Measurements from ENCODE around the gene VIL1. TPM values are rescaled to one million over a fixed set of nuclear protein-coding genes. Genes with fewer than 3 reads are reported as not detected.

Gene VIL1
- total and polyA plus RNA-seq, 9 of the 15 experiments (the other 6 are each of a cell fraction or from before 2014, with no cell fraction given): 0.51 to 2.7 (median 1.2) TPM

GRCh38 chr2:218479595-218479994 is 60.7 kb downstream of the VIL1 start:
- no peak for DNase-seq (ENCODE audit: extremely low read depth in 1 of 4, low spot score in 3 of 4)
- H4K20me1 ChIP-seq (replicated peaks; ENCODE audit: control insufficient read depth, insufficient read depth, low read length): no peaks in the 10 kb centered on the region
- H3K79me2 ChIP-seq (ENCODE audit: control insufficient read depth, insufficient read depth, low read length): no peaks in the 10 kb centered on the region
- H3K36me3 ChIP-seq (ENCODE audit: control insufficient read depth, insufficient read depth, low read length): peaks cover 68% of the 10 kb centered on the region
- BruUV-seq (replicated peaks): no TSS peak
- H3K9ac ChIP-seq (ENCODE audit: insufficient read depth in 1 of 2, low read depth in 2 of 2, low read length in 2 of 2): no peak overlapping the region
- intact Hi-C loops (cut with micrococcal nuclease) (no loop called here), in situ Hi-C loops (cut with MboI) (no loop called here)
- H3K4me3 ChIP-seq: no peak overlapping the region
- H3K9me1 ChIP-seq (ENCODE audit: control insufficient read depth, insufficient read depth, low read length): no peaks in the 10 kb centered on the region
- no peak for FAIRE-seq
- POLR2A ChIA-PET: no interaction called here
- CTCF ChIA-PET (ENCODE audit: low intra/inter-chr PET ratio): no interaction called here
- no peak overlapping the region for H3K4me2 ChIP-seq (ENCODE audit: insufficient read depth, low read length)
- WGBS (ENCODE audit: insufficient coverage, low coverage, missing lambda C conversion rate): 96% methylated on average over 2 of the region's 2 CpGs
- no peak overlapping the region for H2AFZ ChIP-seq (ENCODE audit: low read depth, low read length)
- H3K9me3 ChIP-seq (replicated peaks; ENCODE audit: control insufficient read depth, insufficient read depth, low read depth, low read length): no peaks in the 10 kb centered on the region
- no peaks in the 10 kb centered on the region for H3K27me3 ChIP-seq (ENCODE audit: control insufficient read depth in 2 of 2, insufficient read depth in 2 of 2, low read length in 2 of 2)
- H3K4me1 ChIP-seq (replicated peaks in 1 of 2; ENCODE audit: control insufficient read depth in 2 of 2, insufficient read depth in 2 of 2, low read length in 2 of 2): no peaks in the 10 kb centered on the region
- ATAC-seq: no peak
- no peak overlapping the region for H3K27ac ChIP-seq (ENCODE audit: extremely low read depth, low read depth, low read length)
- TF ChIP-seq POU5F1 (IDR thresholded peaks at IDR 0.05; ENCODE audit: borderline replicate concordance, low read depth, low read length, partially characterized antibody) (no peak), CREM (IDR thresholded peaks at IDR 0.05; ENCODE audit: low read depth) (no peak), NFRKB (IDR thresholded peaks at IDR 0.05; ENCODE audit: low read depth) (no peak), POLR2H (tag; IDR thresholded peaks at IDR 0.05; ENCODE audit: low read depth) (no peak), KHSRP (IDR thresholded peaks at IDR 0.05) (no peak), CSDE1 (IDR thresholded peaks at IDR 0.05) (no peak), XRCC3 (IDR thresholded peaks at IDR 0.05) (no peak), THRB (CRISPR knock-in tag; conservative IDR thresholded peaks at IDR 0.05) (no peak), ZNF395 (CRISPR knock-in tag; IDR thresholded peaks at IDR 0.05) (no peak), NFE2 (IDR thresholded peaks at IDR 0.05; ENCODE audit: low read depth) (no peak), TOE1 (IDR thresholded peaks at IDR 0.05; ENCODE audit: borderline replicate concordance) (no peak), TOE1 (CRISPR knock-in tag; IDR thresholded peaks at IDR 0.05; ENCODE audit: borderline replicate concordance, low read depth) (no peak), ZNF586 (CRISPR knock-in tag; conservative IDR thresholded peaks at IDR 0.05) (no peak), AFF4 (CRISPR knock-in tag; IDR thresholded peaks at IDR 0.05) (no peak), THRAP3 (IDR thresholded peaks at IDR 0.05; ENCODE audit: borderline replicate concordance) (no peak), ZNF511 (CRISPR knock-in tag; IDR thresholded peaks at IDR 0.05) (no peak)

All from K562 (cell line).